Ramos (cell line): ENCODE results near the gene GLRA2.
"Not testable (repeated sequence)": the region's sequence is repeated elsewhere in the genome, so short reads cannot be mapped to it uniquely, and the experiment has no call there.

Source experiments
- in situ Hi-C: fragments of 300-500 bp; cut with MboI; formaldehyde crosslinking; loops from one replicate; pipeline ENCODE4 v1.14.3; 2022; ENCODE audit warnings: low sequenced_read_pairs; ENCODE audit not compliant: unreplicated experiment

GLRA2 gene

DNA sequence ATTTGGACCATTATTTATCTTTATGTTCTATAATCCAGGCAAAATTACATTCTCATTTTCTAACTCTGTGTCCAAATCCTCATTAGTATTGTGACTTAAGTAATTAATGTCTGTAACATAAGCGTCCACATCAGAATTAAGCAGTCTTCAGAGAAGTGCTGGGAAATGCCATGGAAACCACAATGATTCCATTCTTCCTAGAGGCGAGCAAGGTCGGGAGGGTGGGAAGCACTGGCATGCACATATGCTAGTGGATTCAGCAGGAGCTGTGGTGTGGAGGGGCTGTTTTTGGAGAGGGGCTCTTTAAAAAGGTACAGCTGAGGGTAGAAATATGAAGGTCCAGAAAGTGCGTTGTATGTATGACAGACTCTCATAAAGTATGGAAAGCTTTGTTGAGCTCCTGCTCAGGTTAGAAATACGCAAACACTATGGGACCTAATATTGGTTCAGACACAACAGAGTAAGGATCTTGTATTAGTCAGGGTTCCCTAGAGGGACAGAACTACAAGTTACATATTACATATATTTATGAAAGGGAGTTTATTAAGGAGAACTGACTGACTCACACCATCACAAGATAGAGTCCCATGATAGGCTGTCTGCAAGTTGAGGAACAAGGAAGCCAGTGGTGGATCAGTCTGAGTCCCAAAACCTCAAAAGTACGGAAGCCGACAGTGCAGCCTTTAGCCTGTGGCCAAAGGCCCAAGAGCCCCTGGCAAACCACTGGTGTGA lies 61.5 kb downstream of the GLRA2 start:
- in situ Hi-C loops, result no loop called here

DNA sequence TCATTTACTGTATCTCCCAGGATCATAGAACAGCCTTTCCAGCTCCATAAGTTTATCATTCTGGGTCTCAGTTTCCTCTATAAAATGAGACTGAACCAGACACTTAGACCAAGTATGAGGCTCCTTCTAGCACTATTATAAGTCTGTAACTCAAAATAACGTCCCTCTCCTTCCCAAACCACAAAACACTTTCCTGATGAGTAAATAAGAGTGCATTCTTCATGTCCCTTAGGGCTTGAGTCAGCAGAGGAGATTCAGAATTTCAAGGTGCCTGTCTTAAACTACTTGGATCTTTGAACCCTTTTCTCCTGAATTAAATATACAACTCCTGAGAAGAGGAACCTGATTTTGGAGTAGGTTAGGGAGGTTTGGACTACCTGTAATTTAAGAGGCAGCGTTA lies 62.6 kb downstream of the GLRA2 start:
- in situ Hi-C loops, result no loop called here

DNA sequence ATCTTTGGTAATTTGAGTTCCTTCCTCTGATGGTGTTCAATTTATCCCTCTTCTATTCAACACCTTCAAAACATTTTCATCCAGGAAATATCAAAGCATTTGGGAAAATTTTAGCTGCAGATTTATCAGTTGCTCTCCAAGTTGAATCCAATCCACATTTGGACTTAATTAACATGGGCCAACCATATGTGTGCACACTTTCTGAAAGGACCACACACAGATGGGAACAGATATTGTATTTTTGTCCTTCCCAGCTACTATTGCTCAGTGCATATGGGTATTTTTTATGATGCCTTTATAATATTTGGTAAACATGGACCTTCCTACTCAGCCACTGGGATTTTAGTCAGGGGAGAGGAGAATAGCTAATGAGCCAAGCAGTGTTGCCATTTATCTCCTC lies 65.2 kb downstream of the GLRA2 start:
- in situ Hi-C loops, result no loop called here

DNA sequence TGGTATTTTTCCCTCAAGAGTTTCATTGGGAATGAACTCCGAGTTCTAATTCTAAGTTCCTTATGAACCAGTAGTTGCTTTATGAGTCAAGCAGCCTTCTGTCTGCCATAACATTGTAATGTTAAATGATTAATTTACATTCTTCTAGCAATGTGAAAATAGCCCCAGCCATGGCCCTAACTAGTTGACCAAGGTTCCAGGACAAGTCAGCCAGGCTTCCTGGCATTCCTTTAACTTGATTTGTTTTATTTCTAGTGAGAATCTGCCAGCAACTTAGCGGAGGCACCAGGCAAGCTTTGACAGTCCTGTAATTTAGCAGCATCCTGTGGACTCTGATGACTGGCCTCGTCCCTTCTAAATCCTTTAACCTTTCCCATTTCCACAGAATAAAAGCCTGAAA lies 69.0 kb downstream of the GLRA2 start:
- in situ Hi-C loops, result no loop called here

DNA sequence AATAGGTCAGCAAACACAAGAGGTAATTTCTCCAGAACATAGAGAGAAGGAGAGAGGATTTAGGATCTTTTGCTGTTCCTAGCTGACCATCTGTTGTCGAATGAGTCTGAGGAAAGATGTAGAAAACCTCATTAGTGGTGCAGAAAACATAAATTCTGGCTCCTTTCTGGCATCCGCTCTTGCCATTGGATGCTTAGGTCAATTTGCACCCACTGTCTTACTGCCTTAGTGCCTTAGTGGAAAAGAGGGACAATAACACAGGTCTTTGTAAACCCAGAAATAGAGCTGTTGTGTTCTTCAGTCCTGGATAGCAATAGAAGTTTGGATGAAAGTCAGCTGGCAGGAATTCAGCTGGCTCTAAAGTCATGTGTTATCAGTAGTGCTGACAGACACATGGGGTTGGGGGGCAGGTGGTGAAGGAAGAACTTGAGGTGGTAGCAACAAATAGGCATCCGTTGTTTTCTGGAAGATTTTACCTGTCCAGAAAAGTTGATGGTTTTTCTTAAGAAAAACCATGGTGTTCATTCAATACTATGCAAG lies 78.2 kb downstream of the GLRA2 start:
- in situ Hi-C loops, result no loop called here

DNA sequence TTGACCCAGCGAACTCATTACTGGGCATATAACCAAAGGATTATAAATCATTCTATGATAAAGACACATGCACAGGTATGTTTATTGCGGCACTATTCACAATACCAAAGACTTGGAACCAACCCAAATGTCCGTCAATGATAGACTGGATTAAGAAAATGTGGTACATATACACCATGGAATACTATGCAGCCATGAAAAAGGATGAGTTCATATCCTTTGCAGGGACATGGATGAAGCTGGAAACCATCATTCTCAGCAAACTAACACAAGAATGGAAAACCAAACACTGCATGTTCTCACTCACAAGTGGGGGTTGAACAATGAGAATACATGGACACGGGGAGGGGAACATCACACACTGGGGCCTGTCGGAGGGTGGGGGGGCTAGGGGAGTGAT lies 83.1 kb downstream of the GLRA2 start:
- in situ Hi-C loops, result not testable (repeated sequence)

DNA sequence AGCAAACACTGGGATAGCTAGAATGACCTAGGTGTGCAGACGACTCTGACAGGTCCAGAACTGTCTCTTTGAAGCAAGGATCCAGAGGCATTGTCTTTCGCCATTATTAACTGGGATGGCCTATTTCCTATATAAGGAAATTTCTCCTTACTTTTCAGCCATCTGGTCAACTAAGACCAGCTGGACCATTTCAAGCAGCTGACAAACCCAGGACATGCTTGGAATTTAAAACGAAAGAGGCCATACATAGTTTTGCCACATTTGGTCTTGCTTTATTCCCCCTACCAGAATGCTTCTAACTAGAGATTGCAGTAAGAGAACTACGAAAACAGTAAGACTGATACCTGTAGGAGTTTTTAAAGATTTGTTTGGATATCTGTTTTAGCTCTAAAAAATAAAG lies 87.0 kb downstream of the GLRA2 start:
- in situ Hi-C loops, result no loop called here

DNA sequence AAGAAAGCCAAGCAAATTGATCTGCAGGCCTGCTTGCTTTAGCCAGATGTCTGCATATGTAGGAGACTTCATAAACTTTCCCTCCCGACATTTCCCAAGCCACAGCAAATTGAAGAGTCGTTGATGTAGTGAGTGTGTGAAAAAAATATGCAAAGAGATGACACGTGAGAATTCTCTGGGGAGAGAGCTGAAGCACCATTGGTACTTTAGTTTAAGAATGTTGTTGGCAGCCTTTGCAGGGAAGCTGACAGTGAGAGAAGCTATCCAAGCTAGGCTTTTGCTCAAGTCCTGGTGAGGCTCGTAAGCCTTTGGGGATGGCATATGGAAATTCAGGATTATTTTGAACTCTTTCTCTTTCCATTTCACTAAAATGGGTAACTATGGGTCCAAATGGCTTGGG lies 87.5 kb downstream of the GLRA2 start:
- in situ Hi-C loops, result no loop called here

DNA sequence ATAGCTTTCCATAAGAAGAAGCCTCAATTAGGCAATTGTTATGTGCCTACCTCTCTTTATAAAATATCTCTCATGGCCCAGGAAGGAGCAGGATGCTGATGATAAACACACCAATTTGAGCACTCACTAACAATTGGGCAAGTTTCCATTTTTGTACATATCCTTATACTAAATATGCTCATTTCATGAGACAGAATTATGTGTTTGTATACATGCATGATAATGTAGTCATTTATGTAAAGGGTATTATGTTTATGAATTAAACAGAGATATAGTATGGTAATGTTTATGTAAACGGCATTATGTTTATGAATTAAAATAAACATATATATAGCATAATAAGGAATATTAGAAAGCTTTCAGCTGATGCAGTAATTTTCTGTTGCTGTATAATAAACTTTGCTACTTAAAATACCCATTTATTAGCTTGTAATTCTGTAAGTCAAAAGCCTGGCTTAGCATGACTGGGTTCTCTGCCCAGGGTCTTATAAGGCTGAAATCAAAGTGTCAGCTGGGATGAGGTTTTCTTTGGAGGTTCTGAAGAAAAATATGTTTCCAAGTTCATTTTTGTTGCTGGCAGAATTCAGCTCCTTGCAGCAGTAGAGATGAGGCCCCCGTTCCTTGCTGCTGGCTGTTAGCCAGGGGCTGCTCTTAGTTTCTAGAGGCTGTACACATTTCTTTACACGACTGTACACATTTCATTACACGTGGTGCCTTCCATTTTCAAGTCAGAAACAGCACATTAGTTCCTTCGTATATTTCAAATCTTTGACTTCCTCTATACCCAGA lies 89.0 kb downstream of the GLRA2 start:
- in situ Hi-C loops, result no loop called here

DNA sequence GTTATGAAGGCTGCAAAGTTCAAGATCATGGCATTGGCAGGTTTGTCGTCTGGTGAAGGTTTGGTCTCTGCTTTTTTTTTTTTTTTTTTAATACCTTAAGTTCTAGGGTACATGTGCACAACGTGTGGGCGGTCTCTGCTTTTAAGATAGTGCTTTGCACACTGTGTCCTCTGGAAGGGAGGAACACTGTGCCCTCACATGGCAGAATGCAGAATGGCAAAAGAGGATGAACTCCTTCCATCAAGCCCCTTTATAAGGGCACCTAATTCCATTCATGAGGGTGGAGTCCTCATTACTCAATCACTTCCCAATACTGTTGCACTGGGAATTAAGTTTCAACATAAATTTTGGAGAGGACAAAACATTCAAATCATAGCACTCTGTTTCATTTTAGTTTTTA lies 101.4 kb downstream of the GLRA2 start:
- in situ Hi-C loops, result no loop called here

DNA sequence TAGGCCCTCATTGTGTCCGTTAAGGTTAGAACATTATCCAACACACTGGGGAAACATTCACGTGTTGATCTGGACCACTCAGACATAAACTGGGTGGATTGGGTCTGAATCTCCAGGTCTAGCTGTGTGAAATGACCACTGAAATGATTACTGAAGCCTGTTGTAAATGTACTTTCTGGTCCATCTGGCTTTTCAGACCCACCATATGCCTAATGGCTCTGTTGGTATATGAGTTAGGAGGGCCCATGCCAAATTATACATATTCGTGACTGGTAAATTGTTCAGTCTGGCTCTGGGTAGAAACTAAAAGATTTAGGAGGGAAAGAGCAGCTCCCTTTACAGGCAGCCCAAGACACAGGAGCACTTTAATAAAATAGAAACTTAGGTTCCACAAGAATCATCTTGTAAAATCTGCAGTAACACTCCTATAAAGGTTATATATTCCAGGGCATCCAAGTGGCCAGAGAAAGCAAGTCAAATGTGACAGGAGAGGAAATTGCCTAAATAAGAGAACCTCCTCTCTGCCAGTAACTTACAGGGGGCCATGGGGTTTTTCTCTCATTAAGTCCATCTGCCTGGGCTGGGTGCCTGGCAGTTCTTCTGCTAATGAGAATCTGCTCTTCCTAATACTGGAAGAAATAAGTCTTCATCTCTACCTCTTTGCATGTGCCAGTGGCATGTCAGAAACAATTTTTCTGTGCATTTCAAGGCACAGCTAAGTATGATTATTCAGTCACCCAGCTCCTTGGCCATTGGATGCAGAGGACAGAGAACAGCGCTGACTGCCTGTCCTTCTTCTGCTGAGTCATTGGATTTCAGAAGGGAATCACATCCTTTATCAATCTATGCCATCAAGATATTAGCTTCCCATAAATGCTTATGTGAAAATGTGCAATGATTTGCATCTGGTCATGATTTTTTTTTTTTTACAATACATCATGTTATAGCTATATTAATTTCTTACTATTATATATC lies 112.6 kb downstream of the GLRA2 start:
- in situ Hi-C loops, result no loop called here

DNA sequence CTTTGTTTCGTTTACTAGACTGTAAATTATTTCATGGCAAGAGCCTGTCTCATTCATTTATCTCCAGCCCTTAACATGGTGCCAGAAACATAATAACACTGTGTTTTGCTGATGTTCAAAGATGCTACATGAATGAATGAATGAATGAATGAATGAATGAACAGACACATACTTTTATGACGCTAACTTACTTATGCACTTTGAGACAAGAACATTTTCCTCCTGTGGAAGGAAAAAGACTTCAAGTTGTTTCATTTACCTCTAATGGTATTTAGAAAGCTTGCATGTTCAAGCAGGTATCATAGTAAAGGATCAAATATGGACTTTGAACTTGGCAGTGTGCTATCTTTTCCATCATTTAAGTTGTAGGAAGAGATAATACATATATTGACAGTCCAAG lies 131.6 kb downstream of the GLRA2 start:
- in situ Hi-C loops, result no loop called here

DNA sequence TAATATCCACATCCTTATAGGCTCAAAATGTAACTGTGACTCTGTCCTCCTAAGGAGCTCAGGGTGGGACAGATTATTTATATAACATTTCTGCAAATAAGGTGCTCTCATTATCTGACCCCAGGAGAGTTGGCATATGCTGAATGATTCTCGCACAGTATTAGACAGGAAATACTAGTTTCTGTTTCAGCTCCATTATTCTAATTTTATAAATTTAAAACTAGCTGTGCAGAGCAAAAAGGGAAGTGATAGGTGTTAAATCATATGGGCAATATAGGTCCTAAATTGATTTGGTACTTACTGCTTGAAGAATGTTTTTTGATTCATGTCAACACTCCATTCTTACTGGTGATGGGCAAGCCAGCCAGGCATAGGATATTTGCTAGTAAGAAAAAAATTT lies 141.5 kb downstream of the GLRA2 start:
- in situ Hi-C loops, result no loop called here

DNA sequence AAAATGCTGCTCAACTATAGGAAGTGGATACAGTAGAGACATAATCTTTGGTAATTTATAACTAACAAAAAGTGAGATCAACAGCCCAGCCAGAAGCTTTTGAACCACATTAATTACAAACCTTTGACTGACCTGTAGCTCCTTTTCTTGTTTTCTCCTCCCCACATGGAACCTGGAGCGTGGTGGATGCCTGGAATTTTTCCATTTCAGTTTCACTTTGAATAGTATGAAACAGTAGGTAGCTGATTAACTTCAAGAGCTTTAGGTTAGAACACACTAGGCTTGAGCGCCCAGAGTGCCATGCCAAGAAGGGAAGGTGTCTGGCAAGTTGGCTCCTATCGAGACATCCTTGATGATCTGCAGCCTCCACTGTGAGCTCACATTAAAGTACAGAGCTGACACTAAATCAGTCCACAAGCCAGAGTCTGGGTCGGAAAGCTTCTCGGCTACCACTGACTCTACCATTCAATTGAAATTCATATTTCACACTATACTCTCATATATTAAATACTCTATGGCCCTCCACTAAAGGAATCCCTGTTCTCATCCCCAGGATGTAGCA lies 143.4 kb downstream of the GLRA2 start:
- in situ Hi-C loops, result no loop called here

DNA sequence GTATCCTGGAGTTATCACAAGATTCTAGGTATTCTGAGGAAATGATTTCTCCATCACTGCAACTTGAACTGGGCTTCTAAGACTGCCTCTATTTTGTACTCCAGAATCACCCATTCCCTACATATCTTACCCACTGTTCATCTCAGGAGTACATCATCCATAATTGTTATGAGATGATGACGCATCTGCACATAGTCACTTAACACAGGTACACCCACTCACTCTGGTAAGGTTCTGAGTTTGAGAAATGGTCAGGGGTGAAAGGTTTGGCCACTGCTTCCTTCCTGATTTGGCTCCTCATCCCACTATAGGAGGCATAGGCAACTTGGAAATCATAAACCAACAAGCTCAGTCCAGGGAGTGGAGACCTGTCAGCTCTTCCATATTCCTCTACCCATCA lies 143.9 kb downstream of the GLRA2 start:
- in situ Hi-C loops, result no loop called here

DNA sequence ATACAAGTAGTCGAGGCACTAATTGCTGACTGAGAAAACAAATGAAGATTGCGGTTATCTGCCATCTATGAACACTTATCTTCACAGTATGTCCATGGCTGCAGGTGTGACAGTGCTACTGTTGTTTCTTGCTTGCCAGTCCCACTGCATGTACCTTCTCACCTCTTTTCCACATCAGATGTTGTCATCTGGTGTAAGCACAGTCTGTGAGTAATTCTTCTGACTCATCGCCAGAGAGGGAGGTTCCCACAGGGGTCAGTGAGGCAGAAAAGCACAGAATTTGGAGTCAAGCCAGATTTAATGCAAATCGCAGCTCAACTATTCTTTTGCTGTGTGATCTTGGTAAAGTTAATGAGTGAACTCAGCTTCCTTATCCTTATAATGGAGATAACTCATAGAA lies 144.4 kb downstream of the GLRA2 start:
- in situ Hi-C loops, result no loop called here

DNA sequence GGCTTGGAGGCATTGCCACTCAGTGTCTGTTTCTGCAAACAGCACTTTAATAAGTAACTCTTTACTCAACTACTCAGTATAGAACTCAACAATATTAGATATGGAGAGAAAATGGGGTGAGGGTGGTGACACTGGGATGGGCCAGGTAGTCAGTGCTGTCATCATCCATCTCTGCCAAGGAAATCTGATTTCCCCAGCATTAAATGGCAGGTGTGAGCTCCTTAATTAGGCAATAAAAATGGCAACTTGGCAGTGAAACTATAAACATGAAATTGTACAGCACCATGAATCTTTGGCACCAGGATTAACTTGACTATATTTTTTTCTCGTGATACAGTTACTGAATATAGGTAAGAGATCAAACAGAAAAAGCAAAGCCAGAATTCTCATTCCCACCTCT lies 146.2 kb downstream of the GLRA2 start:
- in situ Hi-C loops, result no loop called here

DNA sequence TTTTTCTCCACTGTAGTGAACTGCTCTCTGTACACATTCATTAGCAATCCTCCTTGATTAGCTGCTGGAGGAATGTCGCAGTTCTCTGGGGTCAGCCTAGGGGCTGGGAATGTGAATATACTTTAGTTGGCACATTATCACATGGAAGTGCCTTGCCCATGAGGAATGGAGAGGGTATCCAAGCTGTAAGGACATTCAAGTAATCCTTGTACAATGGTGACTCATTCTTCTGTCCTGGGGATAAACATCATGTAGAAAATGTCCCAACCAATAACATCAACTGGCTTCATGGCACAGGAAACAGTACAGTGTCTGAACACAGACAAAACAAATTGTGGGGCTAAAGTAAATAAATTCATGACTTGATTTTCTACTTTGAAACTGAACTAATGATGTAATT lies 147.1 kb downstream of the GLRA2 start:
- in situ Hi-C loops, result no loop called here

DNA sequence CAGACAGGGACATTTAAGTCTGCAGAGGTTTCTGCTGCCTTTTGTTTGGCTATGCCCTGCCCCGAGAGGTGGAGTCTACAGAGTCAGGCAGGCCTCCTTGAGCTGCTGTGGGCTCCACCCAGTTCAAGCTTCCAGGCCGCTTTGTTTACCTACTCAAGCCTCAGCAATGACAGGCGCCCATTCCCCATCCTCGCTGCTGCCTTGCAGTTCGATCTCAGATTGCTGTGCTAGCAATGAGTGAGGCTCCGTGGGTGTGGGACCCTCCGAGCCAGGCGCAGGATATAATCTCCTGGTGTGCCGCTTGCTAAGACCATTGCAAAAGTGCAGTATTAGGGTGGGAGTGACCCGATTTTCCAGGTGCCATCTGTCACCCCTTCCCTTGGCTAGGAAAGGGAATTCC lies 159.0 kb downstream of the GLRA2 start:
- in situ Hi-C loops, result not testable (repeated sequence)

DNA sequence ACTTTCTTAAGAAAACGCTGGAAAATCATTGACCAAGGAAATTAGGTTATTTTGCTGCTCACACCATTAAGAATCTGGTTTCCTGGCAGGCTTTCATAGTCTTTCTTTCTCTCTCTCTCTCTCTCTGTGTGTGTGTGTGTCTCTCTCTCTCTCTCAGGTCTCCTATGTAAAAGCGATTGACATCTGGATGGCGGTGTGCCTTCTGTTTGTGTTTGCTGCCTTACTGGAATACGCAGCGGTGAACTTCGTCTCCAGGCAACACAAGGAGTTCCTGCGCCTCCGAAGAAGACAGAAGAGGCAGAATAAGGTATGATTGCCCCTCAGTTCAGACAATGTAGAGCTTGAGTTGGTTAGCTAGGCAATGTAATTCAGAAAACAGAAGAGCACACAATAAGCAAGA lies 161.2 kb downstream of the GLRA2 start:
- in situ Hi-C loops, result no loop called here
